HepG2 (cell line): ENCODE results near the gene BLOC1S4. TPM values are rescaled to one million over a fixed set of nuclear protein-coding genes. Genes with fewer than 3 reads are reported as not detected.

Experiments used
- CTCF ChIP-seq: sonication (generic); formaldehyde crosslinking; IDR thresholded peaks from 2 replicates; pipeline ENCODE4 v1.5.0; 2020; ENCODE audit warnings: mild to moderate bottlenecking, missing genetic modification reagents, moderate library complexity
- GMEB1 ChIP-seq: sonication (generic); formaldehyde crosslinking; IDR thresholded peaks from 2 replicates; pipeline ENCODE4 v1.5.1; 2020; ENCODE audit warnings: missing genetic modification reagents, mild to moderate bottlenecking, borderline replicate concordance
- GZF1 ChIP-seq: sonication (generic); formaldehyde crosslinking; IDR thresholded peaks from 2 replicates; pipeline ENCODE4 v1.5.1; 2020; ENCODE audit warnings: mild to moderate bottlenecking, missing genetic modification reagents
- HDAC6 ChIP-seq: fragments of 200-600 bp; sonication (generic); IDR thresholded peaks from 2 replicates; pipeline ENCODE4 v1.7.0; 2017; ENCODE audit warnings: mild to moderate bottlenecking, antibody characterized with exemption, low read length, low read depth
- KDM1A ChIP-seq: IDR thresholded peaks from 2 replicates; pipeline ENCODE4 v1.6.1; 2016; ENCODE audit warnings: missing compliant biosample characterization
- MED8 ChIP-seq: sonication (generic); formaldehyde crosslinking; IDR thresholded peaks from 2 replicates; pipeline ENCODE4 v1.8.1; 2023; ENCODE audit warnings: mild to moderate bottlenecking, missing genetic modification reagents; ENCODE audit not compliant: insufficient replicate concordance
- PBX3 ChIP-seq: sonication (generic); formaldehyde crosslinking; IDR thresholded peaks from 2 replicates; pipeline ENCODE4 v1.8.1; 2023; ENCODE audit warnings: missing genetic modification reagents, inconsistent platforms, borderline replicate concordance
- PITX1 ChIP-seq: sonication (generic); formaldehyde crosslinking; IDR thresholded peaks from 2 replicates; pipeline ENCODE4 v1.5.1; 2020; ENCODE audit warnings: mild to moderate bottlenecking, missing genetic modification reagents
- SAP130 ChIP-seq: IDR thresholded peaks from 2 replicates; pipeline ENCODE4 v1.6.1; 2016; ENCODE audit warnings: low read depth
- TGIF2 ChIP-seq: IDR thresholded peaks from 2 replicates; pipeline ENCODE4 v1.6.1; 2016; ENCODE audit warnings: control low read depth, missing compliant biosample characterization
- ZBTB7A ChIP-seq: sonication (generic); formaldehyde crosslinking; IDR thresholded peaks from 2 replicates; pipeline ENCODE4 v1.8.0; 2022; ENCODE audit warnings: mild to moderate bottlenecking, missing genetic modification reagents
- ZBTB7B ChIP-seq: sonication (generic); formaldehyde crosslinking; IDR thresholded peaks from 2 replicates; pipeline ENCODE4 v1.4.0; 2020; ENCODE audit warnings: missing genetic modification reagents
- ZGPAT ChIP-seq: IDR thresholded peaks from 2 replicates; pipeline ENCODE4 v1.6.1; 2016; ENCODE audit warnings: mild to moderate bottlenecking
- ZNF280D ChIP-seq: sonication (generic); formaldehyde crosslinking; IDR thresholded peaks from 2 replicates; pipeline ENCODE4 v1.5.1; 2020; ENCODE audit warnings: mild to moderate bottlenecking, missing genetic modification reagents
- ZNF710 ChIP-seq: sonication (generic); formaldehyde crosslinking; IDR thresholded peaks from 2 replicates; pipeline ENCODE4 v1.5.0; 2020; ENCODE audit warnings: mild to moderate bottlenecking, missing genetic modification reagents, borderline replicate concordance
- polyA plus RNA-seq, 8 experiments: library from polyadenylated mRNA; depleted of rRNA in 3 of 8; stranded (reverse) in 7 of 8; unstranded in 1 of 8; fragments of >200 nt; fragmentation: Illumina TruSeq in 4 of 8; extraction: Trizol in 4 of 8; gene quantifications; 2 replicates each; pipeline versions ENCODE4 v1.2.1 to v1.2.3, GENCODE V29; 2011 to 2016; ENCODE audit warnings: low read depth in 4 of 8, missing spikeins in 1 of 8, mixed read lengths in 1 of 8; ENCODE audit not compliant: insufficient read depth in 1 of 8
- total RNA-seq, 5 experiments: library from RNA; depleted of rRNA; stranded (reverse); fragments of >200 nt; fragmentation: Illumina TruSeq; extraction: Trizol; gene quantifications; 2 replicates each; pipeline ENCODE4 v1.2.3, GENCODE V29; 2016; ENCODE audit warnings: low read depth in 1 of 5

The BLOC1S4 gene
- total and polyA plus RNA-seq, 2 of the 13 experiments (the other 11 are each of a cell fraction or from before 2014, with no cell fraction given) = 15.5 to 20.9 TPM

- TF ChIP-seq CTCF (CRISPR knock-in tag) (0 out of 2 replicates have a peak, but pooled peaks have one; percentile 12), MED8 (CRISPR knock-in tag) (peak; percentile 16), HDAC6 (no peak), ZNF280D (CRISPR knock-in tag) (peak; percentile 83; the same call in 1 of the 2 replicates), ZBTB7B (CRISPR knock-in tag) (0 out of 2 replicates have a peak, but pooled peaks have one; percentile 12), PBX3 (CRISPR knock-in tag) (no peak), GMEB1 (no peak), TGIF2 (CRISPR knock-in tag) (peak; percentile 38; the same call in 1 of the 2 replicates), KDM1A (peak; percentile 66; the same call in 1 of the 2 replicates), GZF1 (CRISPR knock-in tag) (0 out of 2 replicates have a peak, but pooled peaks have one; percentile 29), PITX1 (CRISPR knock-in tag) (peak; percentile 19; the same call in 1 of the 2 replicates), ZBTB7A (CRISPR knock-in tag) (peak; percentile 18; the same call in 1 of the 2 replicates), SAP130 (CRISPR knock-in tag) (peak; percentile 52; the same call in 1 of the 2 replicates), ZGPAT (CRISPR knock-in tag) (peak; percentile 16; the same call in 1 of the 2 replicates), ZNF710 (CRISPR knock-in tag) (no peak)
Measured at GRCh38 chr4:6750286-6751221, 34.6 kb downstream of the BLOC1S4 start (continued).
